ENCODE results near the gene SERTAD2. TPM values are rescaled to one million over a fixed set of nuclear protein-coding genes. Genes with fewer than 3 reads are reported as not detected.
A peak's percentile ranks its signal among the peaks of the same experiment; 100 is the strongest.

Gene SERTAD2
- total RNA-seq, 6 experiments from 2014 or later, result 3.7 to 14.4 (median 8.4) TPM

- 100% methylated on average over 1 of the region's 1 CpG for WGBS (ENCODE audit: insufficient coverage, low coverage, low lambda C conversion rate, missing lambda C conversion rate)
- H3K9me3 ChIP-seq, result no peaks in the 10 kb centered on the region
These were observed 9.7 kb upstream of the SERTAD2 start for GRCh38 chr2:64663402-64663801.

GRCh38 chr2:64661741-64662169, 8.0 kb upstream of the SERTAD2 start:
- Histone ChIP-seq H3K36me3 (no peaks in the 10 kb centered on the region), H3K4me3 (no peak overlapping the region), H3K4me1 (no peaks in the 10 kb centered on the region), H3K27me3 (no peaks in the 10 kb centered on the region), H3K9me3 (no peaks in the 10 kb centered on the region), H3K27ac (no peak overlapping the region)
- ATAC-seq (peak in 2 of 4 donors; percentile 30 to 44), DNase-seq (no peak)
- intact Hi-C loops (cut with DNase I), result no loop called here
- 71% methylated on average over 2 of the region's 2 CpGs for WGBS (ENCODE audit: insufficient coverage, low coverage, low lambda C conversion rate, missing lambda C conversion rate)
- TF ChIP-seq CTCF (IDR thresholded peaks at IDR 0.05), result no peak
- TF ChIP-seq POLR2A (IDR thresholded peaks at IDR 0.05), result no peak

More at GRCh38 chr2:64663402-64663801, 9.7 kb upstream of the SERTAD2 start:
- no peak overlapping the region for H3K27ac ChIP-seq
- no peak for TF ChIP-seq CTCF (IDR thresholded peaks at IDR 0.05)
- TF ChIP-seq POLR2A (IDR thresholded peaks at IDR 0.05), result no peak
- H3K4me1 ChIP-seq, result no peaks in the 10 kb centered on the region
- no peaks in the 10 kb centered on the region for H3K27me3 ChIP-seq
- DNase-seq (no peak), ATAC-seq (no peak)
- intact Hi-C loops (cut with DNase I), result no loop called here
- H3K4me3 ChIP-seq, result no peak overlapping the region
- no peaks in the 10 kb centered on the region for H3K36me3 ChIP-seq

- ATAC-seq (no peak), DNase-seq (no peak)
- Histone ChIP-seq H3K9me3 (no peaks in the 10 kb centered on the region), H3K4me1 (peaks cover 0 to 12% (median 2%) of the 10 kb centered on the region in 4 donors), H3K36me3 (no peaks in the 10 kb centered on the region), H3K4me3 (no peak overlapping the region), H3K27ac (no peak overlapping the region), H3K27me3 (no peaks in the 10 kb centered on the region)
- WGBS (ENCODE audit: insufficient coverage, low coverage, low lambda C conversion rate, missing lambda C conversion rate), result 62% methylated on average over 2 of the region's 2 CpGs
- intact Hi-C loops (cut with DNase I), result no loop called here
- no peak for TF ChIP-seq POLR2A (IDR thresholded peaks at IDR 0.05)
These were observed 5.5 kb upstream of the SERTAD2 start for GRCh38 chr2:64659252-64659651.

GRCh38 chr2:64658269-64658668, 4.6 kb upstream of the SERTAD2 start:
- no peaks in the 10 kb centered on the region for H3K36me3 ChIP-seq
- no peak overlapping the region for H3K4me3 ChIP-seq
- H3K27ac ChIP-seq, result no peak overlapping the region
- intact Hi-C loops (cut with DNase I), result no loop called here
- H3K27me3 ChIP-seq, result no peaks in the 10 kb centered on the region
- ATAC-seq (no peak), DNase-seq (no peak)
- WGBS (ENCODE audit: insufficient coverage, low coverage, low lambda C conversion rate, missing lambda C conversion rate), result 95% methylated on average over 3 of the region's 6 CpGs
- H3K4me1 ChIP-seq, result peaks cover 0 to 12% (median 2%) of the 10 kb centered on the region in 4 donors
- no peaks in the 10 kb centered on the region for H3K9me3 ChIP-seq
- TF ChIP-seq CTCF (IDR thresholded peaks at IDR 0.05) (no peak), POLR2A (IDR thresholded peaks at IDR 0.05) (no peak)

- no peaks in the 10 kb centered on the region for H3K9me3 ChIP-seq
- H3K36me3 ChIP-seq, result no peaks in the 10 kb centered on the region
- intact Hi-C loops (cut with DNase I), result no loop called here
- 86% methylated on average over 2 of the region's 2 CpGs for WGBS (ENCODE audit: insufficient coverage, low coverage, low lambda C conversion rate, missing lambda C conversion rate)
- no peak overlapping the region for H3K27ac ChIP-seq
- ATAC-seq (no peak), DNase-seq (no peak)
- TF ChIP-seq POLR2A (IDR thresholded peaks at IDR 0.05) (no peak), CTCF (IDR thresholded peaks at IDR 0.05) (no peak)
- H3K4me1 ChIP-seq, result peaks cover 0 to 12% (median 2%) of the 10 kb centered on the region in 4 donors
- H3K27me3 ChIP-seq, result no peaks in the 10 kb centered on the region
- H3K4me3 ChIP-seq, result no peak overlapping the region
These were observed 3.7 kb upstream of the SERTAD2 start for GRCh38 chr2:64657411-64657810.

Data from right lobe of liver (tissue), 6 donors.